Stimulated activated CD4-positive, alpha-beta T cell treated with anti-CD3 and anti-CD28 coated beads, TNF-alpha, amount 100 ng/mL, for 48 hours (primary cell): ENCODE measurements around the gene PPP3CB.
"Not testable (repeated sequence)": the region's sequence is repeated elsewhere in the genome, so short reads cannot be mapped to it uniquely, and the experiment has no call there.

Experiments
- DNase-seq, 3 donors: peaks; one replicate each; pipeline ENCODE4 v3.0.0-alpha.2; 2020; ENCODE audit warnings: low read depth in 3 of 3

The PPP3CB gene

DNA sequence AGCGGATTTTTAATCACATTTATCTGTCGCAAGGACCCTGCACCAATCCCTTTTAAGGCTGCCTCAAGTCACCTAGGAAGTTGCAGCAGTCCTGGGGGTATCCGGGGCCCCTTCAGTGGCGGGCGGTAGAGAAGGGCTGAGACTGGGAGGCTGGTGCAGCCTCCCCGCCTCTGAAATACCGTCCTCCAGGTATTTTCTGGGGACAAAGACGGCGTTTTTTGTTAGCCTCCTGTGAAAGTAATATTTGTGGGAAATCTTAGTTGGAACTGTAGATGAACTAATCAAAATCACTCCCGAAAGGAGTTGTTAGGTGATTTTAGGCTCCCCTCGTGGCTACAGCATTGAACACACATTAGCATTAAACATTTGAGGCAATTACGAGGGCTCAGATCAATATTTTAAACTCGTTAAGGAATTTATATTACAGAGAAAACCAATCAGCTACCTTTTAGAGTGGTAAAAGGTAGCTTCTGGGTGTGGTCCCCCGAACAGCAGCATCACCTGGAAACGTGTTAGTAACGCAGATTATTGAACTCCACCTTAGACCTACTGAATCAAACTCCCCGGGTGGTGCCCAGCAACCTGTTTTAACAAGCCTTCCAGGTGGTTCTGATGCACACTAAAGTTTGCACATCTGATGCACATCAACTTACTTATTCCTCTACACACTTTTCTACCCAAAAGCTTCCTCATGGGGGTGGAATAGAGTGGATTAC, 81.4 kb downstream of the PPP3CB start:
- DNase-seq = no peak

- DNase-seq = peak; percentile 88 to 97 (median 90)
Observed at GRCh38 chr10:73413528-73414229, 82.1 kb downstream of the PPP3CB start, which contains the start of gene ANXA7. ANXA7 (minus strand) TSS chr10:73414058; CDS start chr10:73400856, 13,202 bp downstream.

GRCh38 chr10:73413108-73413527, 82.7 kb downstream of the PPP3CB start:
- peak; percentile 4 to 24 (median 21) for DNase-seq

DNA sequence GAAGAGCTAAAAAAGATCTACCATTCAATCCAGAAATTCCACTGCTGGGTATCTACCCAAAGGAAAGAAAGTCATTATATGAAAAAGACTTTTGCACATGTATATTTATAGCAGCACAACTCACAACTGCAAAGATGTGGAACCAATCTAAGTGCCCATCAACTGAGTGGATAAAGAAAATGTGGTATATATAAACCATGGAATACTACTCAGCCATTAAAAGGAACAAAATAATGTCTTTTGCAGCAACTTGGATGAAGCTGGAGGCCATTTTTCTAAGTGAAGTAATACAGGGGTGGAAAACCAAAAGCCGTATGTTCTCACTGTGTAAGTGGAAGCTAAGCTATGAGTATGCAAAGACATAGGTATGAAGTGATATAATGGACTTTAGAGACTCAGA, 84.9 kb downstream of the PPP3CB start:
- DNase-seq = no peak

DNA sequence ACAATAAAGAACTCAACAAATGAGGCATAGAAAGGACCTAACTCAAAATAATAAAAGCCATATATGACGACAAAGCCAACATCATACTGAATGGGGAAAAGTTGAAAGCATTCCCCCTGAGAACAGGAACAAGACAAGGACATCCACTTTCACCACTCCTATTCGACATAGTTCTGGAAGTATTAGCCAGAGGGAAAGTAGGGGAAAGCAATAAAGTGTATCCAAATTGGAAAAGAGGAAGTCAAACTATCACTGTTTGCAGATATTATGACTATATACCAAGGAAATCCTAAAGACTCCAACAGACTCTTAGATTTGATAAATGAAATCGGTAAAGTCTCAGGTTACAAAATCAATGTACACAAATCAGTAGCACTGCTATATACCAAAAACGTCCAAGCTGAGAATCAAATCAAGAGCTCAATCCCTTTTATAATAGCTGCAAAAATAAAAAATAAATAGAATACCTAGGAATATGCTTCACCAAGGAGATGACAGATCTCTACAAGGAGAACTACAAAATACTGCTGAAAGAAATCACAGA, 86.8 kb downstream of the PPP3CB start:
- no peak for DNase-seq

DNA sequence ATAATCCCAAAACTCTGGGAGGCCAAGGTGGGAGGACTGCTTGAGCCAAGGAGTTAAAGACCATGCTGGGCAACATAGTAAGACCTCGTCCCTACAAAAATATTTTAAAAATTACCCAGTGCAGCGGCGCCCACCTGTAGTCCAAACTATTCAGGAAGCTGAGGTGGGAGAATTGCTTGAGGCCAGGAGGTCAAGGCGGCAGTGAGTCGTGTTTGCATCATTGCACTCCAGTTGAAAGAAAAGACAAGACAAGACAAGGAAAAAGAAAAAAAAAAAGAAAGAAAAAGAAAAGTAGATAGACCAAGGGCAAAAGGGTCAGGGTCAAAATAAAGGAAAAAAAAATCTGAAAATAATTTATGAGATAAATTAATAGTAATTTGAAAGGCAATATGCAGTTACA, 87.8 kb downstream of the PPP3CB start:
- no peak for DNase-seq

GRCh38 chr10:73407495-73407894, 88.3 kb downstream of the PPP3CB start:
- no peak for DNase-seq

DNA sequence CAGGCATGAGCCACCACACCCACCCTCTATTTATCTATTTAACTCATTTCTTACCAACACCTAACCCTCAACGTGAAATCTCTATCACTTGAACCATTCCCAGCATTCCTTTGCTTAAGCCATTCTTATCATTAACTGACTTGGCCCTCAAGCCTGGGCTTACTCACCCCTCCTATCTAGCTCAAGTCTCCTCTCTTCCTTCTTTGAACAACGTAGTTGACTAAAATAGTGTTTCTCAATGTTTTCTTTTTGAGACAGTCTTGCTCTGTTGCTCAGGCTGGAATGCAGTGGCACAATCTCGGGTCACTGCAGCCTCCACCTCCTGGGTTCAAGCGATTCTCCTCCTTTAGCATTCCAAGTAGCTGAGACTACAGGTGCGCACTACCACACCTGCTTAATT, 89.0 kb downstream of the PPP3CB start:
- no peak for DNase-seq

GRCh38 chr10:73405556-73405955, 90.3 kb downstream of the PPP3CB start:
- no peak for DNase-seq

DNA sequence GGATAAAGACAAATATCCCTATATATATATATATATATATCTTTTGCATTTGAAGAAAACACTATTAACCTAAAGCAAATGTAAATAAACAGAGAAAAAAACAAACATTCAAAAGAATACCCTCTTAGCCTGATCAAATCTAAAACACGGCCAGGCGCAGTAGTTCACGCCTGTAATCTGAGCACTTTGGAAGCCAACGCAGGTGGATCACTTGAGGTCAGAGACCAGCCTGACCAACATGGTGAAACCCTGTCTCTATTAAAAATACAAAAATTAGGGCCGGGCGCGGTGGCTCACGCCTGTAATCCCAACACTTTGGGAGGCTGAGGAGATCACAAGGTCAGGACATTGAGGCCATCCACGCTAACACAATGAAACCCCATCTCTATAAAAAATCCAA, 91.1 kb downstream of the PPP3CB start:
- DNase-seq = no peak

DNA sequence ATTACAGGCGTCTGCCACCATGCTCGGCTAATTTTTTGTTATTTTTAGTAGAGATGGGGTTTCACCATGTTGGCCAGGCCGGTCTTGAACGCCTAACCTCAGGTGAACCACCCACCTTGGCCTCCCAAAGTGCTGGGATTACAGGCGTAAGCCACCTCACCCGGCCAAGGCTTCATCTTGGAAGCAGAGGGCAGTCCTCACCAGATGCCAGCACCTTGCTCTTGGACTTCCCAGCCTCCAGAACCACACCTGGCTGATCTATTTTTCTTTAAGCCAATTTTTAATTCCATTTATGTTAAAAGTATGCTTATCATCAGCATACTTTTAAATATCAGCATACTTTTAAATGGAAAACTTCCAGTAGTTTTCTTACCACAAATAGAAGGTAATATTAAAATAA, 94.2 kb downstream of the PPP3CB start:
- no peak for DNase-seq

GRCh38 chr10:73399063-73399462, 96.8 kb downstream of the PPP3CB start:
- DNase-seq = no peak

DNA sequence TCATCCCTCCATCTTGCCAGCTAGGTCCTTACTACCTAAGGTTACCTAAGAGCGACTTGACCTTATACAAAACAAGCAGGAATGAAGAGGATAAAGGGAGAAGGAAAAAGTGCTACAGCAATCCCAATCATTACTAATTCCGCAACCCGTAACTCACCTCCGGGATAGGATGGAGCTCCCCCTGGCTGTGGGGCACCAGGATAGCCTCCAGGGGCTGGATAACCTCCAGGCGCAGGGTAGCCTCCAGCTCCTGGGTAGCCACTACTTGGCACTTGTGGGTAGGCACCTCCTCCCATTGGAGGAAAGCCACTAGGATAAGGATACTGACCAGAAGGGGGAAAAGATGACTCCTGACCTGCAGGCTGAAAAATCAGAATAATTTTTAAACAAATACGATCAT, 97.8 kb downstream of the PPP3CB start:
- no peak for DNase-seq

DNA sequence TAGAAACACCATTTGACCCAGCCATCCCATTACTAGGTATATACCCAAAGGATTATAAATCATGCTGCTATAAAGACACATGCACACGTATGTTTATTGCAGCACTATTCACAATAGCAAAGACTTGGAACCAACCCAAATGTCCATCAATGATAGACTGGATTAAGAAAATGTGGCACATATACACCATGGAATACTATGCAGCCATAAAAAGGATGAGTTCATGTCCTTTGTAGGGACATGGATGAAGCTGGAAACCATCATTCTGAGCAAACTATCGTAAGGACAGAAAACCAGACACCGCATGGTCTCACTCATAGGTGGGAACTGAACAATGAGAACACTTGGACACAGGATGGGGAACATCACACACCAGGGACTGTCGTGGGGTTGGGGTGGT, 101.5 kb downstream of the PPP3CB start:
- not testable (repeated sequence) for DNase-seq

DNA sequence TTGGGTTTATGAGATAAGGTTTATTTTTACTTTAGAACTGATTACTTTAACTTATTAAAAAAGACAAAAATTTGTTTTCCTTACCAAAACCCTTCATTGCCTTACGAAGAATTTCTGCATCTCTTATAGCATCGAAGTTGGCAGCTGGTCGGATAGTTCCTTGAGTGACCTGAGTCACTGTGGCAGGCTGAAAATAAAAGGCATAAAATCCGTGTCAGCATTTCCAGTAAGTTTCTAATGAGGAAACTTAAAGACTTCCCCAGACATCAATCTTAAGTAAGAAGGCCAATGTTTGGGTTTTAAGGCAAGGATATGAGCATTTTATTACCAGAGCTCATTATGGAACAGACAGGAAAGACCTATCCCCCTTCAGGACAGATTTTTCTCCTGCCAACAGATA, 107.6 kb downstream of the PPP3CB start:
- DNase-seq = no peak

GRCh38 chr10:73386583-73386982, 109.2 kb downstream of the PPP3CB start:
- DNase-seq = no peak
